HFFc6 (cell line): Measurements from ENCODE around the gene GLCE. TPM values are rescaled to one million over a fixed set of nuclear protein-coding genes. Genes with fewer than 3 reads are reported as not detected.
"Not testable (repeated sequence)": the region's sequence is repeated elsewhere in the genome, so short reads cannot be mapped to it uniquely, and the experiment has no call there.

Experiments
- DNase-seq: peaks from one replicate; pipeline ENCODE4 v3.0.0-alpha.2; 2018
- H3K27ac Mint-ChIP-seq: 2 replicates; pipeline ENCODE4 v1.8.0; 2020; ENCODE audit warnings: mild to moderate bottlenecking, mixed read lengths
- H3K27me3 Mint-ChIP-seq: 2 replicates; pipeline ENCODE4 v1.8.0; 2021; ENCODE audit warnings: mild to moderate bottlenecking, moderate library complexity, mixed read lengths; ENCODE audit not compliant: insufficient read depth
- H3K36me3 Mint-ChIP-seq: 2 replicates; pipeline ENCODE4 v1.8.0; 2021; ENCODE audit warnings: low read depth, mixed read lengths
- H3K4me1 Mint-ChIP-seq: 2 replicates; pipeline ENCODE4 v1.8.0; 2020; ENCODE audit warnings: low read depth, mixed read lengths
- H3K4me3 Mint-ChIP-seq: 2 replicates; pipeline ENCODE4 v1.8.0; 2020; ENCODE audit warnings: mild to moderate bottlenecking, moderate library complexity, mixed read lengths
- H3K9me3 Mint-ChIP-seq: 2 replicates; pipeline ENCODE4 v1.8.0; 2020; ENCODE audit warnings: mild to moderate bottlenecking, mixed read lengths
- total RNA-seq, 6 experiments: library from RNA; stranded (reverse); fragmentation: NEBNext Ultra II Directional; extraction: Animal tissue kit (Norgen Biotek cat#: 25700); gene quantifications; 2 replicates in 1 of 6; 3 replicates in 5 of 6; pipeline ENCODE4 v1.2.3, GENCODE V29; 2021
- TF ChIP-seq, protein P1 (sequence below): fragments of 200-600 bp; sonication (generic); IDR thresholded peaks from 2 replicates; pipeline ENCODE4 v1.5.0; 2021; ENCODE audit warnings: antibody characterized with exemption, mild to moderate bottlenecking

Gene GLCE
- total RNA-seq, 6 experiments from 2014 or later: 13.2 to 20.6 (median 17.7) TPM

GRCh38 chr15:69290346-69291164 lies 130.1 kb downstream of the GLCE start:
- Mint-ChIP-seq H3K9me3 (peaks cover 4% of the 10 kb centered on the region; the same call in 1 of the 2 replicates), H3K27me3 (peaks cover 10% of the 10 kb centered on the region), H3K4me1 (no peaks in the 10 kb centered on the region), H3K27ac (no peak overlapping the region), H3K4me3 (no peak overlapping the region), H3K36me3 (no peaks in the 10 kb centered on the region)
- no peak for DNase-seq
- TF ChIP-seq, protein P1, sequence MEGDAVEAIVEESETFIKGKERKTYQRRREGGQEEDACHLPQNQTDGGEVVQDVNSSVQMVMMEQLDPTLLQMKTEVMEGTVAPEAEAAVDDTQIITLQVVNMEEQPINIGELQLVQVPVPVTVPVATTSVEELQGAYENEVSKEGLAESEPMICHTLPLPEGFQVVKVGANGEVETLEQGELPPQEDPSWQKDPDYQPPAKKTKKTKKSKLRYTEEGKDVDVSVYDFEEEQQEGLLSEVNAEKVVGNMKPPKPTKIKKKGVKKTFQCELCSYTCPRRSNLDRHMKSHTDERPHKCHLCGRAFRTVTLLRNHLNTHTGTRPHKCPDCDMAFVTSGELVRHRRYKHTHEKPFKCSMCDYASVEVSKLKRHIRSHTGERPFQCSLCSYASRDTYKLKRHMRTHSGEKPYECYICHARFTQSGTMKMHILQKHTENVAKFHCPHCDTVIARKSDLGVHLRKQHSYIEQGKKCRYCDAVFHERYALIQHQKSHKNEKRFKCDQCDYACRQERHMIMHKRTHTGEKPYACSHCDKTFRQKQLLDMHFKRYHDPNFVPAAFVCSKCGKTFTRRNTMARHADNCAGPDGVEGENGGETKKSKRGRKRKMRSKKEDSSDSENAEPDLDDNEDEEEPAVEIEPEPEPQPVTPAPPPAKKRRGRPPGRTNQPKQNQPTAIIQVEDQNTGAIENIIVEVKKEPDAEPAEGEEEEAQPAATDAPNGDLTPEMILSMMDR: no peak

DNA sequence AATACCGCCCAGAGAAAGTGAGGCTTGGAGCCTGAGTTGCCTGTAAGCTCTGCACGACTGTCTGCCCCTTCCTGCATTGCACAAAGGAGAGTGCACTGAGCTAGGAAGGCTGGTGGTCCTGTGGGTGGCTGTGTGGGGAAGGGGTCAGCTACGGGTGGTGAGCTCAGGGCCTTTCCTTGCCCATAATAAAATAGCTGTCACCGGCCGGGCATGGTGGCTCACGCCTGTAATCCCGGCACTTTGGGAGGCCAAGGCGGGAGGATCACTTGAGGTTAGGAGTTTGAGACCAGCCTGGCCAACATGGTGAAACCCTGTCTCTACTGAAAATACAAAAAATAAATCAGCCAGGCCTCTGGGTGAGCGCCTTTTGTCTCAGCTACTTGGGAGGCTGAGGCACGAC lies 131.2 kb downstream of the GLCE start:
- not testable (repeated sequence) for H3K9me3 Mint-ChIP-seq, H3K4me1 Mint-ChIP-seq, H3K27ac Mint-ChIP-seq, H3K36me3 Mint-ChIP-seq, H3K4me3 Mint-ChIP-seq, DNase-seq
- peaks cover 13% of the 10 kb centered on the region for H3K27me3 Mint-ChIP-seq

GRCh38 chr15:69292826-69293420 lies 132.5 kb downstream of the GLCE start:
- H3K27ac Mint-ChIP-seq: no peak overlapping the region
- H3K9me3 Mint-ChIP-seq: peaks cover 4% of the 10 kb centered on the region; the same call in 1 of the 2 replicates
- H3K27me3 Mint-ChIP-seq: peaks cover 23% of the 10 kb centered on the region
- DNase-seq: no peak
- no peaks in the 10 kb centered on the region for H3K36me3 Mint-ChIP-seq
- H3K4me3 Mint-ChIP-seq: no peak overlapping the region
- TF ChIP-seq, protein P1: no peak
- H3K4me1 Mint-ChIP-seq: no peaks in the 10 kb centered on the region

DNA sequence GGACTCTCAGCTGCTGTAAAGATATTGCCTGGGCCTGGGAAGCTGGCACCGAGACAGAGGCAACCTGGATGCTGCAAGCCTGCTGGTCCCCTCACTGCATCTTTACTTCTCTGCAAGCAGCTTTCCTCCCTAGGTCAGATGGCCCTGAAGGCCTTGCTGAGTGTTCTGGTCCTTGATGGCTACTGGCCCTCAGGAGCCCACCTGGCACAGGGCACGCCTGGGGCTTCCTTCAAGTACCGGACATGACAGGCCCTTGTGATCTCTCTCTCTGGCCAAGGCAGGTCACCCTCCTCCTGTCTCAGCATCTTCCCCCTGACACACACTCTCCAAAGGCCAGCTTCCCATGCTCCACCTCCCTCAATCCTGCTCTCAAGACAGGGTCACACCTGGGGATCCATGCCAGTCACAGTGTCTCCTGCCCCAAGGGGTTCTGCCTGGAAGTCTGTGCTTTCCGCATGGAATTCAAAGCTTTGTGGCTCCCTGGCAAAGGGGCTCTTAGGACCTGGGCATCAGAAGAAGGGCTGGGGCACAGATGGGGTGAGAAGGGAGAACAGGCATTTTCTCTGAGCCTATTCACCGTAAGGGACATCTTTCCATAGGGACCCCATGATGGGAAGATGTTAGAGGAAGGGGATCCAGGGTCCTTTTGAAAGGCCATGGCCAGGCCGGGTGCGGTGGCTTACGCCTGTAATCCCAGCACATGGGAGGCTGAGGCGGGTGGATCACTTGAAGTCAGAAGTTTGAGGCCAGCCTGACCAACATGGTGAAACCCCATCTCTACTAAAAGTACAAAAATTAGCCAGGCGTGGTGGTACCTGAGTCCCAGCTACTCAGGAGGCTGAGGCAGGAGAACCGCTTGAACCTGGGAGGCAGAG lies 133.5 kb downstream of the GLCE start:
- Mint-ChIP-seq H3K27ac (no peak overlapping the region), H3K9me3 (peaks cover 4% of the 10 kb centered on the region; the same call in 1 of the 2 replicates), H3K4me3 (no peak overlapping the region), H3K27me3 (peaks cover 25% of the 10 kb centered on the region), H3K4me1 (no peaks in the 10 kb centered on the region), H3K36me3 (no peaks in the 10 kb centered on the region)
- no peak for DNase-seq
- TF ChIP-seq, protein P1: no peak

DNA sequence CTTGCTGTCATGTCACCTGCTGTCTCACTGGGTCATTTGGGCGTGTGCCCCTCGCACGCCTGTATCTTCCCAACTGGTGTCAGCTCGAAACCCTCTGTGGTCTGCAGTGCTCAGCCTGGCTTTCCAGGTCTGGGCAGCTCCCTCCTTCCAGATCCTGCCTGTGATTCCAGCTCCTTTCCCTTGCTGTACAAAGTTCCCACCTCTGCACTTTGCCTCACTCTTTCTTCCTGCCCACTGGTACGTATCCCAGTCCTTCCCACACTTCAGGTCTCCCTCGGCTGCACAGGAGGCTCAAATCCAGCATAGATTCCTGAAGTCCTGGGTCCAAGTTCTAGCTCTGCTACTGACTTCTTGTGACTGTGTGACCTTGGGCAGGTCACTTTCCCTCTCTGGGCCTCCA lies 136.2 kb downstream of the GLCE start:
- H3K9me3 Mint-ChIP-seq: peaks cover 4% of the 10 kb centered on the region; the same call in 1 of the 2 replicates
- H3K27me3 Mint-ChIP-seq: peaks cover 31% of the 10 kb centered on the region
- H3K27ac Mint-ChIP-seq: no peak overlapping the region
- DNase-seq: no peak
- no peaks in the 10 kb centered on the region for H3K36me3 Mint-ChIP-seq
- TF ChIP-seq, protein P1: no peak
- H3K4me1 Mint-ChIP-seq: peaks cover 3% of the 10 kb centered on the region; the same call in 1 of the 2 replicates
- no peak overlapping the region for H3K4me3 Mint-ChIP-seq
